ENCODE data around the gene ABCA7.

DNA sequence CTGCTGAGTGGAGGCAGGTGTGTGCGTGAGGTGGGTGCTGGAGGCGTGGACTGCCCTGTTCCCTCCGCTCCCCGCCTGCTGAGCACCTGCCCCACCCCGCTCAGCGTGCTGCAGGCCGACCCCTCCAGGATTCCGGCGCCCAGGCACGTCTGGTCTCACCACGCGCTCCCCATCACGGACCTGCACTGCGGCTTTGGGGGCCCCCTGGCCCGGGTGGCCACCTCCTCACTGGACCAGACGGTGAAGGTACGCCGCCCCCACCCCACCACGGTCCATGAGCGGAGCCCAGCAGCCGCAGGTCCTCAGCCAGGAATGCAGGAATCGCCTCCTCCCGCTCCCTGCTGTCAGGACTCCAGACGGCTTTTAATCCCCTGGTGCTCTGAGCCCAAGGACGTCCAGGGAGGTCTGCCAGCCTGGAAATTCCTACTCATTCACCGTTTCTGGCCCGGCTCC lies 49.8 kb upstream of the ABCA7 start:
- no peak for TF ChIP-seq PHF5A (CRISPR knock-in tag; IDR thresholded peaks at IDR 0.05; ENCODE audit: low read depth, unreplicated experiment)
- TF ChIP-seq ZNF282 (IDR thresholded peaks at IDR 0.05; ENCODE audit: partially characterized antibody) = no peak
- TF ChIP-seq, protein P1, sequence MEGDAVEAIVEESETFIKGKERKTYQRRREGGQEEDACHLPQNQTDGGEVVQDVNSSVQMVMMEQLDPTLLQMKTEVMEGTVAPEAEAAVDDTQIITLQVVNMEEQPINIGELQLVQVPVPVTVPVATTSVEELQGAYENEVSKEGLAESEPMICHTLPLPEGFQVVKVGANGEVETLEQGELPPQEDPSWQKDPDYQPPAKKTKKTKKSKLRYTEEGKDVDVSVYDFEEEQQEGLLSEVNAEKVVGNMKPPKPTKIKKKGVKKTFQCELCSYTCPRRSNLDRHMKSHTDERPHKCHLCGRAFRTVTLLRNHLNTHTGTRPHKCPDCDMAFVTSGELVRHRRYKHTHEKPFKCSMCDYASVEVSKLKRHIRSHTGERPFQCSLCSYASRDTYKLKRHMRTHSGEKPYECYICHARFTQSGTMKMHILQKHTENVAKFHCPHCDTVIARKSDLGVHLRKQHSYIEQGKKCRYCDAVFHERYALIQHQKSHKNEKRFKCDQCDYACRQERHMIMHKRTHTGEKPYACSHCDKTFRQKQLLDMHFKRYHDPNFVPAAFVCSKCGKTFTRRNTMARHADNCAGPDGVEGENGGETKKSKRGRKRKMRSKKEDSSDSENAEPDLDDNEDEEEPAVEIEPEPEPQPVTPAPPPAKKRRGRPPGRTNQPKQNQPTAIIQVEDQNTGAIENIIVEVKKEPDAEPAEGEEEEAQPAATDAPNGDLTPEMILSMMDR (CRISPR knock-in tag; IDR thresholded peaks at IDR 0.05) = no peak
- no peak for TF ChIP-seq NR2F2 (IDR thresholded peaks at IDR 0.05; ENCODE audit: borderline replicate concordance, low read depth)
- no peak for TF ChIP-seq STAG1 (CRISPR knock-in tag; IDR thresholded peaks at IDR 0.05)
- no peak for TF ChIP-seq YEATS4 (CRISPR knock-in tag; IDR thresholded peaks at IDR 0.05; ENCODE audit: borderline replicate concordance)
- TF ChIP-seq POLR2A (IDR thresholded peaks at IDR 0.05; ENCODE audit: insufficient read depth in 1 of 2, low read depth in 2 of 2, low read length in 2 of 2) = no peak

Data from HepG2 (cell line).